Measurements from ENCODE around the gene IFT80. TPM values are rescaled to one million over a fixed set of nuclear protein-coding genes. Genes with fewer than 3 reads are reported as not detected.
A peak's percentile ranks its signal among the peaks of the same experiment; 100 is the strongest.

The IFT80 gene
- total RNA-seq, 1 donor from 2014 or later: 90.0 TPM

GRCh38 chr3:160390565-160391138 lies 8.4 kb downstream of the IFT80 start:
- H3K4me1 Mint-ChIP-seq: peaks cover 5% of the 10 kb centered on the region
- peaks cover 8% of the 10 kb centered on the region for H3K4me1 ChIP-seq
- H3F3A ChIP-seq (ENCODE audit: low read depth): no peaks in the 10 kb centered on the region
- no peaks in the 10 kb centered on the region for H3K9me3 ChIP-seq (ENCODE audit: low read depth)
- DNase-seq (ENCODE audit: low spot score): no peak
- H3K4me3 ChIP-seq: no peak overlapping the region
- H4K20me1 ChIP-seq (ENCODE audit: low read depth): peaks cover 20% of the 10 kb centered on the region
- no peaks in the 10 kb centered on the region for H3K27me3 ChIP-seq
- H3K9me3 Mint-ChIP-seq: no peaks in the 10 kb centered on the region
- no peak overlapping the region for H2AFZ ChIP-seq (replicated peaks)
- H3K79me2 ChIP-seq (ENCODE audit: low read depth): peaks cover 86% of the 10 kb centered on the region
- no peak overlapping the region for H3K27ac ChIP-seq
- no peaks in the 10 kb centered on the region for H3K27me3 Mint-ChIP-seq (ENCODE audit: insufficient read depth, low read depth)
- H3K4me2 ChIP-seq: no peak overlapping the region
- no peak overlapping the region for H3K4me3 Mint-ChIP-seq
- no peak overlapping the region for H3K9ac ChIP-seq
- TF ChIP-seq EZH2phosphoT487 (IDR thresholded peaks at IDR 0.05): no peak
- no peak for TF ChIP-seq EZH2 (IDR thresholded peaks at IDR 0.05)
- TF ChIP-seq CTCF (IDR thresholded peaks at IDR 0.05): no peak
- H3K36me3 Mint-ChIP-seq: peaks cover 4% of the 10 kb centered on the region
- no peaks in the 10 kb centered on the region for H3K36me3 ChIP-seq
- H3K27ac Mint-ChIP-seq: no peak overlapping the region

GRCh38 chr3:160384639-160385318 lies 14.2 kb downstream of the IFT80 start:
- Histone ChIP-seq H4K20me1 (ENCODE audit: low read depth) (peaks cover 17% of the 10 kb centered on the region), H3F3A (ENCODE audit: low read depth) (no peaks in the 10 kb centered on the region), H3K4me1 (peaks cover 6% of the 10 kb centered on the region), H2AFZ (replicated peaks) (no peak overlapping the region), H3K4me2 (no peak overlapping the region), H3K79me2 (ENCODE audit: low read depth) (peaks cover 71% of the 10 kb centered on the region), H3K27ac (no peak overlapping the region), H3K9me3 (ENCODE audit: low read depth) (no peaks in the 10 kb centered on the region), H3K4me3 (no peak overlapping the region), H3K9ac (no peak overlapping the region), H3K36me3 (no peaks in the 10 kb centered on the region), H3K27me3 (no peaks in the 10 kb centered on the region)
- Mint-ChIP-seq H3K4me1 (no peaks in the 10 kb centered on the region), H3K27ac (no peak overlapping the region), H3K4me3 (no peak overlapping the region), H3K9me3 (no peaks in the 10 kb centered on the region), H3K27me3 (ENCODE audit: insufficient read depth, low read depth) (no peaks in the 10 kb centered on the region), H3K36me3 (peaks cover under 1% of the 10 kb centered on the region)
- DNase-seq (ENCODE audit: low spot score): peak; percentile 7
- no peak for TF ChIP-seq EZH2 (IDR thresholded peaks at IDR 0.05)
- TF ChIP-seq CTCF (IDR thresholded peaks at IDR 0.05): no peak
- TF ChIP-seq EZH2phosphoT487 (IDR thresholded peaks at IDR 0.05): no peak

- H3K4me3 Mint-ChIP-seq: no peak overlapping the region
- DNase-seq (ENCODE audit: low spot score): no peak
- no peak overlapping the region for H3K27ac Mint-ChIP-seq
- no peaks in the 10 kb centered on the region for H3K9me3 ChIP-seq (ENCODE audit: low read depth)
- no peaks in the 10 kb centered on the region for H3K9me3 Mint-ChIP-seq
- no peaks in the 10 kb centered on the region for H3K4me1 Mint-ChIP-seq
- no peaks in the 10 kb centered on the region for H3K36me3 Mint-ChIP-seq
- H3K27me3 Mint-ChIP-seq (ENCODE audit: insufficient read depth, low read depth): no peaks in the 10 kb centered on the region
- no peaks in the 10 kb centered on the region for H3K27me3 ChIP-seq
- H2AFZ ChIP-seq (replicated peaks): no peak overlapping the region
- no peak overlapping the region for H3K4me3 ChIP-seq
- TF ChIP-seq EZH2phosphoT487 (IDR thresholded peaks at IDR 0.05): no peak
- no peak for TF ChIP-seq EZH2 (IDR thresholded peaks at IDR 0.05)
- no peak for TF ChIP-seq CTCF (IDR thresholded peaks at IDR 0.05)
- no peak overlapping the region for H3K4me2 ChIP-seq
- H3K79me2 ChIP-seq (ENCODE audit: low read depth): peaks cover 47% of the 10 kb centered on the region
- H3K27ac ChIP-seq: no peak overlapping the region
- H3K36me3 ChIP-seq: no peaks in the 10 kb centered on the region
- peaks cover 6% of the 10 kb centered on the region for H3K4me1 ChIP-seq
- H3K9ac ChIP-seq: no peak overlapping the region
- H4K20me1 ChIP-seq (ENCODE audit: low read depth): peaks cover 8% of the 10 kb centered on the region
- no peaks in the 10 kb centered on the region for H3F3A ChIP-seq (ENCODE audit: low read depth)
Observed at GRCh38 chr3:160381470-160381869, 17.6 kb downstream of the IFT80 start.

Measured in neural progenitor cell (in vitro differentiated cells).